Loucy (cell line): ENCODE data around the gene OVOL1.

Source experiments
- EZH2phosphoT487 ChIP-seq: fragments of 200-600 bp; IDR thresholded peaks from 2 replicates; pipeline ENCODE4 v1.6.1; 2018; ENCODE audit warnings: antibody characterized with exemption, mild to moderate bottlenecking, moderate library complexity, borderline replicate concordance
- TF ChIP-seq, protein P1 (sequence below): fragments of 200-600 bp; sonication (generic); conservative IDR thresholded peaks from 2 replicates; pipeline ENCODE4 v1.5.1; 2014; ENCODE audit warnings: mild to moderate bottlenecking, antibody characterized with exemption, low read length

GRCh38 chr11:65829459-65829858, 42.6 kb downstream of the OVOL1 start:
- TF ChIP-seq EZH2phosphoT487, result no peak
- TF ChIP-seq, protein P1, sequence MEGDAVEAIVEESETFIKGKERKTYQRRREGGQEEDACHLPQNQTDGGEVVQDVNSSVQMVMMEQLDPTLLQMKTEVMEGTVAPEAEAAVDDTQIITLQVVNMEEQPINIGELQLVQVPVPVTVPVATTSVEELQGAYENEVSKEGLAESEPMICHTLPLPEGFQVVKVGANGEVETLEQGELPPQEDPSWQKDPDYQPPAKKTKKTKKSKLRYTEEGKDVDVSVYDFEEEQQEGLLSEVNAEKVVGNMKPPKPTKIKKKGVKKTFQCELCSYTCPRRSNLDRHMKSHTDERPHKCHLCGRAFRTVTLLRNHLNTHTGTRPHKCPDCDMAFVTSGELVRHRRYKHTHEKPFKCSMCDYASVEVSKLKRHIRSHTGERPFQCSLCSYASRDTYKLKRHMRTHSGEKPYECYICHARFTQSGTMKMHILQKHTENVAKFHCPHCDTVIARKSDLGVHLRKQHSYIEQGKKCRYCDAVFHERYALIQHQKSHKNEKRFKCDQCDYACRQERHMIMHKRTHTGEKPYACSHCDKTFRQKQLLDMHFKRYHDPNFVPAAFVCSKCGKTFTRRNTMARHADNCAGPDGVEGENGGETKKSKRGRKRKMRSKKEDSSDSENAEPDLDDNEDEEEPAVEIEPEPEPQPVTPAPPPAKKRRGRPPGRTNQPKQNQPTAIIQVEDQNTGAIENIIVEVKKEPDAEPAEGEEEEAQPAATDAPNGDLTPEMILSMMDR, result no peak
